Panc1 (cell line): ENCODE measurements around the gene CSK. TPM values are rescaled to one million over a fixed set of nuclear protein-coding genes. Genes with fewer than 3 reads are reported as not detected.

ENCODE experiments used
- ATAC-seq: fragments of 200-7000 bp; cut with Tn5 transposase; 2 replicates; pipeline ENCODE4 v1.9.1; 2020; ENCODE audit warnings: mild to moderate bottlenecking, moderate library complexity
- BruUV-seq: library from RNA; stranded (reverse); fragments of 400-500 nt; replicated peaks from 2 replicates; lab custom pipeline; 2021; lab: Mats Ljungman, UMichigan
- CTCF ChIA-PET: fragments of 300-600 bp; sonication (Branson Sonifier 250); formaldehyde crosslinking; loops from one replicate; lab custom pipeline; 2022; ENCODE audit warnings: antibody characterized with exemption; lab: Charles Lee
- POLR2A ChIA-PET: fragments of 300-600 bp; sonication (Branson Sonifier 250); formaldehyde crosslinking; loops from one replicate; lab custom pipeline; 2022; ENCODE audit warnings: antibody characterized with exemption; lab: Charles Lee
- DNase-seq: peaks from one replicate; pipeline ENCODE4 v3.0.0-alpha.2; 2010; ENCODE audit warnings: low read depth, low spot score
- H3K27ac ChIP-seq: 2 replicates; pipeline ENCODE4 v1.5.1; 2011; ENCODE audit warnings: mild to moderate bottlenecking, low read length, inconsistent platforms
- H3K27me3 ChIP-seq: fragments of 200-500 bp; sonication (Bioruptor generic); 2 replicates; pipeline ENCODE4 v1.6.0; 2014; ENCODE audit warnings: low read length, inconsistent platforms; ENCODE audit not compliant: control insufficient read depth, insufficient read depth
- H3K36me3 ChIP-seq: fragments of 200-500 bp; sonication (Bioruptor generic); 2 replicates; pipeline ENCODE4 v1.5.1; 2014; ENCODE audit warnings: inconsistent platforms, mild to moderate bottlenecking, low read length, moderate library complexity; ENCODE audit not compliant: control insufficient read depth, insufficient read depth
- H3K4me1 ChIP-seq: 2 replicates; pipeline ENCODE4 v1.5.1; 2011; ENCODE audit warnings: inconsistent platforms, mild to moderate bottlenecking, low read length, moderate library complexity; ENCODE audit not compliant: control insufficient read depth, insufficient read depth
- H3K4me3 ChIP-seq, 2 experiments: 2 replicates each; pipeline ENCODE4 v1.5.1; 2011 to 2012; ENCODE audit warnings: low read depth in 2 of 2, low read length in 2 of 2, mild to moderate bottlenecking in 2 of 2, inconsistent platforms in 1 of 2, moderate library complexity in 1 of 2
- H3K9me3 ChIP-seq: fragments of 200-500 bp; sonication (Bioruptor generic); 2 replicates; pipeline ENCODE4 v1.5.1; 2014; ENCODE audit warnings: low read depth, mild to moderate bottlenecking, inconsistent platforms, low read length, moderate library complexity; ENCODE audit not compliant: control insufficient read depth, insufficient read depth
- CTCF ChIP-seq: fragments of 450-650 bp; IDR thresholded peaks from 2 replicates; pipeline ENCODE4 v1.5.1; 2017; ENCODE audit warnings: mild to moderate bottlenecking
- POLR2AphosphoS5 ChIP-seq: IDR thresholded peaks from 2 replicates; pipeline ENCODE4 v1.6.1; 2012; ENCODE audit warnings: mild to moderate bottlenecking, low read depth, low read length, moderate library complexity
- REST ChIP-seq, 2 experiments: IDR thresholded peaks; 2 replicates each; pipeline ENCODE4 v1.6.1; 2011 to 2012; ENCODE audit warnings: low read depth in 2 of 2, control low read depth in 1 of 2, low read length in 1 of 2, mild to moderate bottlenecking in 1 of 2, moderate library complexity in 1 of 2; ENCODE audit not compliant: insufficient read depth in 1 of 2
- SIN3A ChIP-seq: IDR thresholded peaks from 2 replicates; pipeline ENCODE4 v1.6.1; 2012; ENCODE audit warnings: low read depth, mild to moderate bottlenecking, low read length, moderate library complexity, borderline replicate concordance; ENCODE audit not compliant: insufficient read depth
- TCF7L2 ChIP-seq: IDR thresholded peaks from 2 replicates; pipeline ENCODE4 v1.6.1; 2011; ENCODE audit warnings: mild to moderate bottlenecking, low read depth, low read length, inconsistent platforms
- in situ Hi-C: cut with HindIII; loops from 2 replicates; pipeline ENCODE4 v1.10.0; 2016; ENCODE audit warnings: low sequenced_read_pairs, low pct_unique_long_range_greater_than_20kb
- intact Hi-C: fragments of 100-400 bp; cut with micrococcal nuclease; formaldehyde crosslinking; loops from one replicate; pipeline ENCODE4 v1.10.0; 2022; ENCODE audit not compliant: unreplicated experiment
- total RNA-seq: library from RNA; stranded (reverse); gene quantifications from one replicate; pipeline ENCODE4 v1.2.1, GENCODE V29; 2021; ENCODE audit not compliant: unreplicated experiment

The CSK gene
- total RNA-seq, 1 experiment from 2014 or later: 81.4 TPM

GRCh38 chr15:74843891-74844299 lies 62.0 kb downstream of the CSK start:
- DNase-seq: no peak
- Histone ChIP-seq H3K4me1 (peaks cover 19% of the 10 kb centered on the region), H3K27ac (peak overlapping the region; percentile 97), H3K9me3 (no peaks in the 10 kb centered on the region), H3K36me3 (no peaks in the 10 kb centered on the region), H3K27me3 (no peaks in the 10 kb centered on the region), H3K4me3 (peak overlapping the region; percentile 50 to 97)
- TF ChIP-seq REST (IDR thresholded peaks at IDR 0.05; ENCODE audit: insufficient read depth in 1 of 2, low read depth in 2 of 2, low read length in 1 of 2) (no peak), SIN3A (no peak), TCF7L2 (no peak), POLR2AphosphoS5 (no peak), CTCF (no peak)
- ChIA-PET CTCF (interaction anchor here (1.0 kb wide), 2 partner anchors 8 to 27 kb away, joined by 3 read pairs; no protein-coding TSS in a partner anchor), POLR2A (interaction anchor here (0.6 kb wide), 2 partner anchors 31 to 51 kb away, joined by 3 to 4 read pairs; no protein-coding TSS in a partner anchor)
- in situ Hi-C loops: no loop called here
- intact Hi-C loops: no loop called here
- BruUV-seq: TSS peak; percentile 20
- ATAC-seq: no peak

GRCh38 chr15:74844319-74845207 lies 62.7 kb downstream of the CSK start:
- ChIA-PET POLR2A (interaction anchor here (0.7 kb wide), 1 partner anchor 25 kb away, joined by 3 read pairs; no protein-coding TSS in a partner anchor), CTCF (interaction anchor here (0.6 to 1.0 kb wide), 3 partner anchors 9 to 27 kb away, joined by 3 to 6 read pairs (median 3); no protein-coding TSS in a partner anchor)
- no peak overlapping the region for H3K4me3 ChIP-seq
- intact Hi-C loops: no loop called here
- H3K27me3 ChIP-seq: no peaks in the 10 kb centered on the region
- H3K36me3 ChIP-seq: no peaks in the 10 kb centered on the region
- peak overlapping the region; percentile 40 for H3K27ac ChIP-seq
- no peak for TF ChIP-seq REST (IDR thresholded peaks at IDR 0.05; ENCODE audit: insufficient read depth in 1 of 2, low read depth in 2 of 2, low read length in 1 of 2)
- TF ChIP-seq TCF7L2: no peak
- no peak for TF ChIP-seq CTCF
- no peak for TF ChIP-seq SIN3A
- no peak for TF ChIP-seq POLR2AphosphoS5
- DNase-seq (no peak), ATAC-seq (no peak)
- in situ Hi-C loops: no loop called here
- no peaks in the 10 kb centered on the region for H3K9me3 ChIP-seq
- peaks cover 19% of the 10 kb centered on the region for H3K4me1 ChIP-seq
- no TSS peak for BruUV-seq
